ENCODE measurements around the gene HARBI1. TPM values are rescaled to one million over a fixed set of nuclear protein-coding genes. Genes with fewer than 3 reads are reported as not detected.
A peak's percentile ranks its signal among the peaks of the same experiment; 100 is the strongest.

The HARBI1 gene
- total and polyA plus RNA-seq, 9 of the 15 experiments (the other 6 are each of a cell fraction or from before 2014, with no cell fraction given), result 3.5 to 8.4 (median 5.5) TPM

GRCh38 chr11:46557684-46558151 is 59.3 kb downstream of the HARBI1 start (continued):
- TF ChIP-seq AFF1 (IDR thresholded peaks at IDR 0.05; ENCODE audit: low read depth in 1 of 2, partially characterized antibody in 2 of 2), result no peak
- TF ChIP-seq MNT (conservative IDR thresholded peaks at IDR 0.05), result peak; percentile 81 to 86
- 0 out of 2 replicates have a peak, but pooled peaks have one; percentile 64 for TF ChIP-seq HMBOX1 (IDR thresholded peaks at IDR 0.05)
- TF ChIP-seq HES1 (IDR thresholded peaks at IDR 0.05; ENCODE audit: low read depth), result no peak
- no peak for TF ChIP-seq NR4A1 (CRISPR knock-in tag; IDR thresholded peaks at IDR 0.05)
- TF ChIP-seq NR4A1 (tag; IDR thresholded peaks at IDR 0.05), result peak; percentile 36; the same call in 1 of the 2 replicates
- TF ChIP-seq ZBTB40 (IDR thresholded peaks at IDR 0.05), result no peak
- TF ChIP-seq ZBTB40 (CRISPR knock-in tag; IDR thresholded peaks at IDR 0.05), result no peak

All from K562 (cell line).